GM19463 (cell line): ENCODE data around the gene ZNF519.

Source experiments
- ATAC-seq: cut with Tn5 transposase; IDR thresholded peaks from one replicate; pipeline ENCODE4 v1.9.1; 2021; ENCODE audit warnings: mild to moderate bottlenecking, moderate library complexity; ENCODE audit not compliant: unreplicated experiment

Gene ZNF519

GRCh38 chr18:14100503-14101286 lies 31.5 kb downstream of the ZNF519 start:
- ATAC-seq, result no peak

- ATAC-seq, result no peak
These were observed 33.8 kb downstream of the ZNF519 start for GRCh38 chr18:14098428-14098827.

GRCh38 chr18:14097761-14098160 lies 34.5 kb downstream of the ZNF519 start:
- ATAC-seq, result no peak

DNA sequence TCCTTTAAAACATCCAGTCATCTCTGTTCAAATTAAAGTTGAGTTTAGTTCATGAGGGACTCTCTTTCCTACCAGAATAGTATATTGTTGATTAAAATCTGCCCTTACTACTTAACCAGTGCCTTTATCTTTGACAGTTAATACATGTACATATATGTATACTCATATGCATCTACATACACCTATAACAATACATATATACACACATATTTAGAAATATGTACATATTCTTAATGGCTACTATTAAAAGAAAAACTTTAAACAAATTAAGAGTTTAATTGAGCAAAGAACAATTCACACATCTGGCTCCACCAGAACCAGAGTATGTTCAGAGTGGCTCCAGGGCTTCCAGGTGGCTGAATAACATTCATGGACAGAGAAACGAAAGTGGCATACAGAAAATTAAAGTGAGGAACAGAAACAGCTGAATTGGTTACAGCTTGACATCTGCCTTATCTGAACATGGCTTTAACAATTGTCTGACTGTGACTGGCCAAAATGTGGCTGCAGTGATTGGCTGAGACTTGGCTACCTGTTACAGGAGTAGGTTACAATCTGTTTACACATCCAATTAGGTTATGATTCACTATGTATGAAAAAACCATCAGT lies 38.8 kb downstream of the ZNF519 start:
- peak; percentile 54 for ATAC-seq

DNA sequence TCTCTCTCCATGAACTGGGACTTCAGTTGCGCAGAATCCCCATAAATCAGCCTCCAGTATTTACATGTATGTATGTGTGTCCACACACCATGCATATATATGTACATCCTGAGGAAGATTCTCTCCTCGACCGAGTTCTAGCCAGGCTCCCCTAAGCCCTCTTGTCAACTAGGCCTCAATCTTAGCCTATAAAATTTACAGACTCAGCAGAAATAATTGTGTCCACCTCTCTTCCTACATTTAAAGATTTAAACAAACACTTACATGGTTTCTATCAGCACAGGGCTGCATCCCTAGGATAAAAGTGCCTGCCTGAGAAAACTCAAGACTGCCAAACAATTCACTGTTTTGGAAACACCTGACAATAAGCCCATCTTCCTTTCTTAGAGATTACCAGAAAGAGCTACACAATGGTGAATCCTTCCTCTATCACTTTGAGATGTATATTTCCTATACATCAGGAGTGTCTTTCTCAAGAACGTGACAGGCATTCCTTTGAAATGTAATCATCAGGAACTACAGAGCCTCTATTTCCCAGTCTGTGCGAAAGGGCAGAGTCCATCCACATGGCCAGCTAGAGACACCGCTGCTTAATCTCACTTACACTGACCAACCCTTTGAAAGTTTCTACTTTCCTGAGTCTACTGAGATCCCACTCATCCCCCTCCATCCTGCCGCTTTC lies 39.5 kb downstream of the ZNF519 start:
- no peak for ATAC-seq

- no peak for ATAC-seq
These were observed 42.5 kb downstream of the ZNF519 start for GRCh38 chr18:14089781-14090180.

DNA sequence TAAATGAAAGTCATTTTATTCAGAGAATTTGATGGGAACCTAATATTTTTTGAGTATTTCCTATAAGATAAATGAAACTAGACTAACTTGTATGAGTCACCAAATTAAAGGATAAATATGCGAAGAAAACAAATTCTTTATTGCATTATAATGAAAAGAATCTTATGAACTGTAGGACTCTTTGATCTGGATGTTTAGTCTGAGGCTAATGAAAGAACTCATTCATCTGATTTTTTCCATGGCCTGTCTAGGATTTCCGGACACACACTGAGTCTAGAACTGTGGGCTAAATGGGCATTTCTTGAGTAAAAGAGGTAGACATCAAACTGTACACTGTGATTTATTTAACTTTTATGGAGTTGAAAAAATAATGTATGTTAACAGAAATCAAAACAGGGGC lies 43.0 kb downstream of the ZNF519 start:
- no peak for ATAC-seq

DNA sequence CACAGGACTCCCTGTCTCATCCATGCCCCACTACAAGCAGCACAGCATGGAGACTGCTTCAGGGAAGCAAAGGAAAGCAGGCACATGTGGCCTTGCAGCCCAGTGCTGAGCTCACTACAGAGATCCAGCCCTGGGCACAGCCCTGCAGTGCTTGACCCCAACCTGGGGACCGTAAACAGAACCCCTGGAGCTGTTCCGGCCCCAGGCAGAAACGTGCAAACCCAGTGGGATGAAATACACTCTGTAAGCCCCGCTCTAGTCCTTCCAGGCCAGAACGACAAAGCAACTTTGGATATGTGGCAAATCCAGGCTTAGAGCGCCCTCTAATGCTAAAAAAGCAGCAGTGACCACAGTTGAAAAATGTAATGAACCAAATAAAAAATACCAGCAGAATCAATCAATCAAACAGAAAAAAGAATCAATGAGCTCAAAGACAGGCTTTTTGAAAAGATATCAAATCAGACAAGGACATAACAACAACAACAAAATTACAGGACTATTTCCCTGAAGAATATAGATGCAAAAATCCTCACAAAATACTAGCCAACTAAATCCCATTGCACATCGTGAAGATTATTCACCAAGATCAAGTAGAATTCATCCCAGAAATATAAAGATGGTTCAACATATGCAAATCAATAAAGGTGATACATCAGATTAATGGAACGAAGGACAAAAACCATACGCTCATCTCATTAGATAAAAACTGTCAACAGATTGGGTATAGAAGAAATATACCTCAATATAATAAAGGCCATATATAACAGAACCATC lies 45.6 kb downstream of the ZNF519 start:
- ATAC-seq, result no peak

DNA sequence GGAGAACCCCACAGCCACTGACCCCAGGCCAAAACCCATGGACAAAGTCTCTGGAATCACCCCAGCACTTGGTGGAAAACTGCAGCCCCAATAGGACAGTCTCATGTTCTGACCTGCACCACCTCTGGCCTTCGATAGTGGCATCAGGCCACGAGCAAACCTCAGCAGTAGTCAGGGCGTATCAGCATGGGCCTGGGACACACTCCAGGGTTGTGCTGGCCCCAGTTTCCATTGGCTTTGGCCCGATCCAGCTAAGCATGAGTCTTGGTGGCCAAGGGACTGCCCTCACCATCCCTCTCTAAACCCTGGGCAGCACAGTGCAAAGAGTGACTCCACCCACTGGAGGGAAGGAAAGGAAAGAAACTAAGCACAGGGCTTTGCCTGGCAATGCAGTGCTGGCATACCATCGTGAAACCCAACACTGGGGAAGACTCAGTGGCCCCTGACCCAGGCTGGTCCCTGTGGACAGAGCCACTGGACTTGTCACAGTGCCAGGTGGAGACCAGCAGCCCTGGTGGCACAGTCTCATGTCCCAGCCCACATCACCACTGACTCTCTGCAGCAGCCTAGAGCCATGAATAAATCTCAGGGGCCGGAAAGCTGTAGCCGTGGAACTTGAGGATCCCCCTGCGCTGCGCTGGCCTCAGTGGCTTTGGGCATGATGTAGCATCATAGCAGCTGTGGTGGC lies 46.3 kb downstream of the ZNF519 start:
- no peak for ATAC-seq

- no peak for ATAC-seq
These were observed 57.0 kb downstream of the ZNF519 start for GRCh38 chr18:14075196-14075595.

DNA sequence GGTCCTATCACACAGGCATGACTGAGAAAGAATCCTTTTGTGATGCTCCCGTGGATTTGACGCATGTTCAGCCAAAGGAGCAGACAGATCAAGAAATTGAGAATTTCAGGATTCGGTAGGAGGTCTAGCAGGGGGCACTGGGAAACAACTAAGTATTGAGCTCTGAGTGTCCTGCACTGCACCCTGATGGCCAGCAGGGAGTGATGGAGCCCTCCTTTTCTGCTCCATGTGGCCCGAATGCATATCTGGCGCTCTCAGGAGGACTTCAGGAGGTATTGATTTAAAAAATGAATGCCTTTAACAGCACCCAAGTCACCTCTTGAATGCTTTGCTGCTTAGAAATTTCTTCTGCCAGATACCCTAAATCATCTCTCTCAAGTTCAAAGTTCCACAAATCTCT lies 58.0 kb downstream of the ZNF519 start:
- ATAC-seq, result no peak

DNA sequence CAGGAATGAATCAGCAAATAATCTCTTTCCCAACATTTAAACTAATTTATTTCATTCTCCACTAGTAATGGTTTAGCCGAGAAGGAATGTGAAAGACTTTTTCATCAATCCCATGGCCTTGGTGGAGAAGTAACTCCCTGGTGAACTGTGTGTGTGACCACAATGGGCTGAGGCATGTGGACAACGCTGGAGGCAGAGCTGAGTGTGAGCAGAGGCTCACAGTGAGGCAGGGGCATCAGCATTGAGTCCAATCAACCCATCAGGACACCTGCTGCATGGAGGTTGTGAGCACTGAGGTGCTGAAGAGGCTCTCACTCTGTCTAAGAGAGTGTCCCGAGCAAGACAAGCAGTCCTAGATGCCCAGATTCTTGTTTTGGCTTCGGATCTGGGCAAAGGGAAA lies 78.6 kb downstream of the ZNF519 start:
- no peak for ATAC-seq
